NCI-H2107 treated with DMSO at 0.1 percent for 48 hours (cell line): ENCODE results near the gene STAT6.
A peak's percentile ranks its signal among the peaks of the same experiment; 100 is the strongest.

Experiments used
- DNase-seq: peaks from one replicate; lab custom pipeline; 2025; ENCODE audit not compliant: unreplicated experiment; lab: John Stamatoyannopoulos, UW

STAT6 gene

GRCh38 chr12:57111031-57111734 lies at the start of gene STAT6:
Gene STAT6 (minus strand): TSS chr12:57111362. CDS start chr12:57108278, 3,084 bp downstream.
- peak; percentile 20 for DNase-seq

- DNase-seq: no peak
These were observed 49.6 kb upstream of the STAT6 start for GRCh38 chr12:57160741-57161140.

GRCh38 chr12:57160040-57160439 lies 48.9 kb upstream of the STAT6 start:
- no peak for DNase-seq

- no peak for DNase-seq
These were observed 48.1 kb upstream of the STAT6 start for GRCh38 chr12:57159311-57159710.

GRCh38 chr12:57158665-57159064 lies 47.5 kb upstream of the STAT6 start:
- no peak for DNase-seq

GRCh38 chr12:57158186-57158585 lies 47.0 kb upstream of the STAT6 start:
- DNase-seq: no peak

GRCh38 chr12:57157588-57158173 lies 46.5 kb upstream of the STAT6 start:
- no peak for DNase-seq

- no peak for DNase-seq
These were observed 45.7 kb upstream of the STAT6 start for GRCh38 chr12:57156701-57157403.

- DNase-seq: no peak
These were observed 43.8 kb upstream of the STAT6 start for GRCh38 chr12:57154804-57155434.

- no peak for DNase-seq
These were observed 42.9 kb upstream of the STAT6 start for GRCh38 chr12:57154076-57154475.

GRCh38 chr12:57153415-57153997 lies 42.3 kb upstream of the STAT6 start:
- no peak for DNase-seq

GRCh38 chr12:57152639-57153038 lies 41.5 kb upstream of the STAT6 start:
- no peak for DNase-seq

GRCh38 chr12:57151741-57152630 lies 40.8 kb upstream of the STAT6 start:
- no peak for DNase-seq

GRCh38 chr12:57150400-57151000 lies 39.3 kb upstream of the STAT6 start:
- DNase-seq: no peak

- no peak for DNase-seq
These were observed 38.2 kb upstream of the STAT6 start for GRCh38 chr12:57149245-57149900.

GRCh38 chr12:57148469-57149244 lies 37.5 kb upstream of the STAT6 start:
- DNase-seq: no peak

- no peak for DNase-seq
These were observed 36.1 kb upstream of the STAT6 start, which contains the start of gene LRP1-AS for GRCh38 chr12:57146961-57147944. Gene LRP1-AS (minus strand): TSS chr12:57147619.
